GM23248 (cell line): ENCODE results near the gene BMP5.

Experiments
- EZH2 ChIP-seq: fragments of 200-600 bp; sonication (generic); IDR thresholded peaks from 2 replicates; pipeline ENCODE4 v1.6.1; 2018; ENCODE audit warnings: antibody characterized with exemption, mild to moderate bottlenecking; ENCODE audit not compliant: insufficient read depth, poor library complexity, severe bottlenecking
- EZH2phosphoT487 ChIP-seq: fragments of 200-600 bp; sonication (generic); IDR thresholded peaks from 2 replicates; pipeline ENCODE4 v1.6.1; 2018; ENCODE audit warnings: antibody characterized with exemption, moderate library complexity, mild to moderate bottlenecking, low read depth; ENCODE audit not compliant: insufficient read depth

DNA sequence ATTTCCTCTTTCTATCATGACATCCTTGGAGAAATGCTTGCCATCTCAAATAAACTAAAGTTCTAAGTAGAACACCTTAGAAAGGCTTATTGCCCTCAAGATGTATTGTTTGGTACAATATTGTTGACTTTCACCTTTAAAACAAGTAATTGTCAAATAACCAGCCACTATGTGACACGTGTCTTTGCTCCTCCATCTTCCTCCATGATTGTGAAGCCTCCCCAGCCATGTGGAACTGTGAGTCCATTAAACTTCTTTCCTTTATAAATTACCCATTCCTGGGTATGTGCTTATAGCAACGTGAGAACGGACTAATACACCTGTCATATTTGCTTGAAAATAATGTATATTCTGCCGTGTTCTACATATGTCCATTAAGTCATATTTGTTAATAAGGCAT lies 126.5 kb downstream of the BMP5 start:
- TF ChIP-seq EZH2 (no peak), EZH2phosphoT487 (no peak)
